Liver (tissue), 9 donors: ENCODE data around the gene CD82. TPM values are rescaled to one million over a fixed set of nuclear protein-coding genes. Genes with fewer than 3 reads are reported as not detected.

Experiments used
- DNase-seq: peaks from one replicate; pipeline ENCODE4 v3.0.0-alpha.2; 2017; ENCODE audit warnings: low spot score
- H3K27ac ChIP-seq, 2 donors: one replicate each; pipeline ENCODE4 v1.7.0; 2013; ENCODE audit warnings: inconsistent platforms in 2 of 2, low read length in 2 of 2, control low read depth in 1 of 2, low read depth in 1 of 2, mild to moderate bottlenecking in 1 of 2
- H3K27me3 ChIP-seq, 4 donors: one replicate each; pipeline versions ENCODE4 v1.6.1 to v1.7.0; 2013; ENCODE audit warnings: low read length in 3 of 4, inconsistent platforms in 1 of 4, mild to moderate bottlenecking in 1 of 4, moderate library complexity in 1 of 4; ENCODE audit not compliant: control insufficient read depth in 4 of 4, insufficient read depth in 4 of 4
- H3K36me3 ChIP-seq, 4 donors: one replicate each; pipeline versions ENCODE4 v1.6.1 to v1.7.0; 2013; ENCODE audit warnings: low read length in 3 of 4, mild to moderate bottlenecking in 3 of 4, low read depth in 1 of 4, moderate library complexity in 1 of 4; ENCODE audit not compliant: control insufficient read depth in 4 of 4, insufficient read depth in 3 of 4
- H3K4me1 ChIP-seq, 4 donors: one replicate each; pipeline versions ENCODE4 v1.6.1 to v1.7.0; 2013; ENCODE audit warnings: low read length in 3 of 4, mild to moderate bottlenecking in 3 of 4, moderate library complexity in 1 of 4; ENCODE audit not compliant: control insufficient read depth in 4 of 4, insufficient read depth in 4 of 4
- H3K4me3 ChIP-seq, 3 donors: one replicate each; pipeline versions ENCODE4 v1.6.1 to v1.7.0; 2013; ENCODE audit warnings: low read length in 3 of 3, control low read depth in 1 of 3, low read depth in 1 of 3, mild to moderate bottlenecking in 1 of 3
- H3K9ac ChIP-seq, 2 donors: one replicate each; pipeline ENCODE4 v1.7.0; 2013; ENCODE audit warnings: low read length in 2 of 2, mild to moderate bottlenecking in 2 of 2, moderate library complexity in 2 of 2, control low read depth in 1 of 2, low read depth in 1 of 2
- H3K9me3 ChIP-seq, 4 donors: one replicate each; pipeline versions ENCODE4 v1.6.1 to v1.7.0; 2013; ENCODE audit warnings: low read length in 3 of 4; ENCODE audit not compliant: control insufficient read depth in 4 of 4
- ATF3 ChIP-seq: IDR thresholded peaks from 2 replicates; pipeline ENCODE4 v1.6.1; 2016; ENCODE audit warnings: antibody characterized with exemption
- EGR1 ChIP-seq, 2 donors: IDR thresholded peaks; 2 replicates each; pipeline ENCODE4 v1.6.1; 2016 to 2018; ENCODE audit warnings: antibody characterized with exemption in 2 of 2, low read depth in 2 of 2
- FOXA2 ChIP-seq: IDR thresholded peaks from 2 replicates; pipeline ENCODE4 v1.6.1; 2016; ENCODE audit warnings: antibody characterized with exemption
- HNF4A ChIP-seq, 2 donors: conservative IDR thresholded peaks; 2 replicates each; pipeline ENCODE4 v1.6.1; 2016; ENCODE audit warnings: antibody characterized with exemption in 2 of 2, mild to moderate bottlenecking in 2 of 2
- HNF4G ChIP-seq: IDR thresholded peaks from 2 replicates; pipeline ENCODE4 v1.6.1; 2016; ENCODE audit warnings: antibody characterized with exemption
- MAX ChIP-seq: IDR thresholded peaks from 2 replicates; pipeline ENCODE4 v1.6.1; 2016; ENCODE audit warnings: antibody characterized with exemption
- REST ChIP-seq: IDR thresholded peaks from 2 replicates; pipeline ENCODE4 v1.6.1; 2016; ENCODE audit warnings: antibody characterized with exemption, mild to moderate bottlenecking
- RXRA ChIP-seq, 2 donors: IDR thresholded peaks; 2 replicates each; pipeline ENCODE4 v1.6.1; 2017 to 2018; ENCODE audit warnings: antibody characterized with exemption in 2 of 2, mild to moderate bottlenecking in 1 of 2
- SP1 ChIP-seq: IDR thresholded peaks from 2 replicates; pipeline ENCODE4 v1.6.1; 2018; ENCODE audit warnings: antibody characterized with exemption, mild to moderate bottlenecking
- YY1 ChIP-seq: IDR thresholded peaks from 2 replicates; pipeline ENCODE4 v1.6.1; 2016; ENCODE audit warnings: antibody characterized with exemption, mild to moderate bottlenecking
- ZBTB33 ChIP-seq: IDR thresholded peaks from 2 replicates; pipeline ENCODE4 v1.6.1; 2016; ENCODE audit warnings: antibody characterized with exemption
- WGBS: extraction: QIAGEN DNeasy Blood & Tissue Kit; methylation state at CpG from one replicate; pipeline ENCODE4 v1.1.7; 2013; 5-methylcytosine and 5-hydroxymethylcytosine counted together
- polyA plus RNA-seq, 2 donors: library from polyadenylated mRNA; stranded (reverse) in 1 of 2; unstranded in 1 of 2; fragments of 200-250 nt in 1 of 2; fragments of >200 nt in 1 of 2; fragmentation: Nextera tagmentation in 1 of 2; extraction: Ambion mirVana in 1 of 2; gene quantifications; one replicate each; pipeline versions ENCODE4 v1.2.1 to v1.2.3, GENCODE V29; 2013 to 2015
- total RNA-seq, 2 donors: library from RNA; depleted of rRNA; stranded (reverse); fragments of >200 nt; gene quantifications; one replicate each; pipeline ENCODE4 v1.2.3, GENCODE V29; 2014
- donor health status: healthy.
- donor health status: healthy.
- donor health status: healthy.
- donor health status: healthy.
- donor health status: healthy.

Gene CD82
- total and polyA plus RNA-seq, 4 donors = 27.4 to 82.6 (median 47.8) TPM

GRCh38 chr11:44576656-44577055, 11.2 kb downstream of the CD82 start:
- WGBS = 94% methylated on average over 4 of the region's 4 CpGs
- H3K4me1 ChIP-seq = peaks cover 0 to 15% (median 4%) of the 10 kb centered on the region in 4 donors
- no peak overlapping the region for H3K27ac ChIP-seq

GRCh38 chr11:44577231-44577830, 11.9 kb downstream of the CD82 start:
- no peak overlapping the region for H3K27ac ChIP-seq

More at GRCh38 chr11:44576656-44577055, 11.2 kb downstream of the CD82 start:
- DNase-seq = no peak
- TF ChIP-seq ATF3 (no peak), EGR1 (IDR thresholded peaks at IDR 0.05; ENCODE audit: low read depth in 2 of 2) (no peak), RXRA (IDR thresholded peaks at IDR 0.05) (no peak), YY1 (no peak), FOXA2 (no peak), HNF4A (conservative IDR thresholded peaks at IDR 0.05) (no peak), SP1 (no peak), HNF4G (no peak)
- Histone ChIP-seq H3K4me3 (no peak overlapping the region), H3K9me3 (no peaks in the 10 kb centered on the region), H3K27me3 (no peaks in the 10 kb centered on the region), H3K9ac (no peak overlapping the region), H3K36me3 (no peaks in the 10 kb centered on the region)

More at GRCh38 chr11:44577231-44577830, 11.9 kb downstream of the CD82 start:
- no peak for TF ChIP-seq ZBTB33
- no peak for TF ChIP-seq REST
- TF ChIP-seq MAX = no peak
- Histone ChIP-seq H3K4me1 (peaks cover 0 to 15% (median 4%) of the 10 kb centered on the region in 4 donors), H3K36me3 (no peaks in the 10 kb centered on the region), H3K4me3 (no peak overlapping the region), H3K9me3 (no peaks in the 10 kb centered on the region), H3K9ac (no peak overlapping the region), H3K27me3 (no peaks in the 10 kb centered on the region)
- no peak for DNase-seq
- 82% methylated on average over 7 of the region's 7 CpGs for WGBS
